ENCODE data around the gene KCNAB3.

KCNAB3 gene

GRCh38 chr17:7916385-7916682 is 13.3 kb downstream of the KCNAB3 start (continued):
- no peak for TF ChIP-seq ZNF302 (tag by site-specific recombination; IDR thresholded peaks at IDR 0.05; ENCODE audit: low read depth)
- TF ChIP-seq ZNF449 (tag by site-specific recombination; IDR thresholded peaks at IDR 0.05) = no peak
- no peak for TF ChIP-seq ZNF473 (tag by site-specific recombination; IDR thresholded peaks at IDR 0.05)
- TF ChIP-seq ZNF426 (tag by site-specific recombination; IDR thresholded peaks at IDR 0.05) = no peak
- TF ChIP-seq ZNF555 (tag by site-specific recombination; conservative IDR thresholded peaks at IDR 0.05) = no peak
- TF ChIP-seq ZSCAN16 (tag by site-specific recombination; IDR thresholded peaks at IDR 0.05) = no peak
- TF ChIP-seq PATZ1 (tag by site-specific recombination; IDR thresholded peaks at IDR 0.05) = peak; percentile 36
- peak; percentile 78; the same call in 1 of the 2 replicates for TF ChIP-seq ZBTB6 (tag by site-specific recombination; IDR thresholded peaks at IDR 0.05)
- TF ChIP-seq ZNF624 (tag by site-specific recombination; IDR thresholded peaks at IDR 0.05) = no peak
- TF ChIP-seq ZNF157 (tag by site-specific recombination; IDR thresholded peaks at IDR 0.05) = no peak
- TF ChIP-seq BCL6B (tag by site-specific recombination; IDR thresholded peaks at IDR 0.05) = no peak
- no peak for TF ChIP-seq ZNF664 (tag by site-specific recombination; IDR thresholded peaks at IDR 0.05)
- TF ChIP-seq ZSCAN18 (tag by site-specific recombination; IDR thresholded peaks at IDR 0.05) = no peak
- TF ChIP-seq KLF8 (tag by site-specific recombination; IDR thresholded peaks at IDR 0.05) = peak; percentile 48; the same call in 1 of the 2 replicates
- no peak for TF ChIP-seq HOXD13 (CRISPR knock-in tag; IDR thresholded peaks at IDR 0.05; ENCODE audit: borderline replicate concordance)
- TF ChIP-seq INSM2 (tag by site-specific recombination; IDR thresholded peaks at IDR 0.05) = 0 out of 2 replicates have a peak, but pooled peaks have one; percentile 2
- TF ChIP-seq ZNF701 (tag by site-specific recombination; IDR thresholded peaks at IDR 0.05) = no peak
- no peak for TF ChIP-seq ZNF510 (tag by site-specific recombination; IDR thresholded peaks at IDR 0.05; ENCODE audit: insufficient replicate concordance)
- no peak for TF ChIP-seq ZNF280D (tag by site-specific recombination; IDR thresholded peaks at IDR 0.05)
- TF ChIP-seq ZNF501 (tag by site-specific recombination; IDR thresholded peaks at IDR 0.05) = peak; percentile 3; the same call in 1 of the 2 replicates
- TF ChIP-seq ZSCAN30 (tag by site-specific recombination; IDR thresholded peaks at IDR 0.05) = no peak
- TF ChIP-seq AEBP2 (tag by site-specific recombination; IDR thresholded peaks at IDR 0.05; ENCODE audit: borderline replicate concordance) = no peak
- no peak for TF ChIP-seq ZBTB44 (tag by site-specific recombination; IDR thresholded peaks at IDR 0.05)
- TF ChIP-seq SP2 (tag by site-specific recombination; IDR thresholded peaks at IDR 0.05) = peak; percentile 3; the same call in 1 of the 2 replicates

Measured in HEK293 (cell line).